HEK293 (cell line): ENCODE results near the gene FRZB.

Source experiments
- CTCF ChIA-PET: fragments of 350-600 bp; formaldehyde crosslinking; extraction: SDS; loops from one replicate; lab custom pipeline; 2021; ENCODE audit warnings: antibody characterized with exemption; lab: Yijun Ruan, JAX
- POLR2A ChIA-PET: fragments of 300-600 bp; formaldehyde crosslinking; extraction: SDS; loops from one replicate; lab custom pipeline; 2020; ENCODE audit warnings: antibody characterized with exemption, inconsistent platforms; lab: Yijun Ruan, JAX
- H3K27ac ChIP-seq: fragments of 200-500 bp; sonication (Bioruptor generic); 2 replicates; pipeline ENCODE4 v1.5.1; 2014; ENCODE audit warnings: low read depth, low read length, control low read depth, inconsistent platforms; ENCODE audit errors: extremely low read depth
- H3K36me3 ChIP-seq, 2 experiments: fragments of 200-500 bp in 1 of 2; sonication (Bioruptor generic) in 1 of 2; 1 replicate in 1 of 2; 2 replicates in 1 of 2; pipeline ENCODE4 v1.5.1; 2014 to 2017; ENCODE audit warnings: inconsistent platforms in 2 of 2, low read length in 2 of 2; ENCODE audit not compliant: control insufficient read depth in 2 of 2, insufficient read depth in 1 of 2
- H3K4me1 ChIP-seq: fragments of 200-500 bp; sonication (Bioruptor generic); 2 replicates; pipeline ENCODE4 v1.5.1; 2014; ENCODE audit warnings: mild to moderate bottlenecking, low read length, inconsistent platforms; ENCODE audit not compliant: control insufficient read depth, insufficient read depth
- H3K4me3 ChIP-seq: 2 replicates; pipeline ENCODE4 v1.5.1; 2011; ENCODE audit warnings: low read depth, mild to moderate bottlenecking, control low read depth, low read length, moderate library complexity
- H3K9me3 ChIP-seq: fragments of 200-500 bp; sonication (Bioruptor generic); 2 replicates; pipeline ENCODE4 v1.5.1; 2014; ENCODE audit warnings: low read depth, low read length, inconsistent platforms; ENCODE audit not compliant: control insufficient read depth, insufficient read depth
- BCL11B ChIP-seq: fragments of 450-650 bp; formaldehyde crosslinking; IDR thresholded peaks from 2 replicates; pipeline ENCODE4 v1.5.1; 2016; ENCODE audit warnings: low read depth, missing biosample characterization, missing genetic modification characterization
- PBX3 ChIP-seq: sonication (generic); formaldehyde crosslinking; IDR thresholded peaks from 2 replicates; pipeline ENCODE4 v1.8.1; 2022; ENCODE audit warnings: mild to moderate bottlenecking, moderate library complexity, missing genetic modification reagents
- PRDM4 ChIP-seq: fragments of 450-650 bp; formaldehyde crosslinking; IDR thresholded peaks from 2 replicates; pipeline ENCODE4 v1.5.1; 2017; ENCODE audit warnings: missing biosample characterization, missing genetic modification characterization
- SP3 ChIP-seq: fragments of 450-650 bp; formaldehyde crosslinking; IDR thresholded peaks from 2 replicates; pipeline ENCODE4 v1.5.1; 2016; ENCODE audit warnings: missing biosample characterization, missing genetic modification characterization
- ZBTB44 ChIP-seq: fragments of 450-650 bp; IDR thresholded peaks from 2 replicates; pipeline ENCODE4 v1.5.1; 2018; ENCODE audit warnings: missing biosample characterization, mild to moderate bottlenecking, missing genetic modification characterization
- ZFHX2 ChIP-seq: fragments of 450-650 bp; formaldehyde crosslinking; conservative IDR thresholded peaks from 2 replicates; pipeline ENCODE4 v1.5.1; 2016; ENCODE audit warnings: missing biosample characterization, missing genetic modification characterization
- ZFP41 ChIP-seq: fragments of 450-650 bp; formaldehyde crosslinking; IDR thresholded peaks from 2 replicates; pipeline ENCODE4 v1.5.1; 2016; ENCODE audit warnings: missing biosample characterization, missing genetic modification characterization, borderline replicate concordance
- ZNF146 ChIP-seq: fragments of 450-650 bp; formaldehyde crosslinking; IDR thresholded peaks from 2 replicates; pipeline ENCODE4 v1.5.1; 2016; ENCODE audit warnings: missing biosample characterization, missing genetic modification characterization
- ZNF248 ChIP-seq: fragments of 450-650 bp; formaldehyde crosslinking; IDR thresholded peaks from 2 replicates; pipeline ENCODE4 v1.5.1; 2017; ENCODE audit warnings: missing biosample characterization, missing genetic modification characterization
- ZNF324 ChIP-seq: fragments of 450-650 bp; formaldehyde crosslinking; IDR thresholded peaks from 2 replicates; pipeline ENCODE4 v1.5.1; 2016; ENCODE audit warnings: missing biosample characterization, missing genetic modification characterization
- ZNF354C ChIP-seq: fragments of 450-650 bp; formaldehyde crosslinking; IDR thresholded peaks from 2 replicates; pipeline ENCODE4 v1.5.1; 2016; ENCODE audit warnings: missing biosample characterization, missing genetic modification characterization, low read depth, borderline replicate concordance
- ZNF394 ChIP-seq: fragments of 450-650 bp; formaldehyde crosslinking; IDR thresholded peaks from 2 replicates; pipeline ENCODE4 v1.5.1; 2016; ENCODE audit warnings: missing biosample characterization, missing genetic modification characterization, mild to moderate bottlenecking, moderate library complexity, borderline replicate concordance
- ZNF426 ChIP-seq: fragments of 450-650 bp; formaldehyde crosslinking; IDR thresholded peaks from 2 replicates; pipeline ENCODE4 v1.5.1; 2017; ENCODE audit warnings: missing biosample characterization, missing genetic modification characterization, mild to moderate bottlenecking, inconsistent platforms, moderate library complexity
- ZNF596 ChIP-seq: fragments of 450-650 bp; IDR thresholded peaks from 2 replicates; pipeline ENCODE4 v1.5.0; 2018; ENCODE audit warnings: missing biosample characterization, mild to moderate bottlenecking, missing genetic modification characterization, moderate library complexity
- ZNF600 ChIP-seq: fragments of 450-650 bp; formaldehyde crosslinking; IDR thresholded peaks from 2 replicates; pipeline ENCODE4 v1.5.1; 2016; ENCODE audit warnings: missing biosample characterization, missing genetic modification characterization
- ZNF639 ChIP-seq: fragments of 450-650 bp; formaldehyde crosslinking; IDR thresholded peaks from 2 replicates; pipeline ENCODE4 v1.5.1; 2016; ENCODE audit warnings: missing biosample characterization, missing genetic modification characterization
- ZNF645 ChIP-seq: fragments of 450-650 bp; formaldehyde crosslinking; IDR thresholded peaks from 2 replicates; pipeline ENCODE4; 2016; ENCODE audit warnings: missing biosample characterization, missing genetic modification characterization
- ZNF660 ChIP-seq: fragments of 450-650 bp; IDR thresholded peaks from 2 replicates; pipeline ENCODE4 v1.5.1; 2018; ENCODE audit warnings: missing biosample characterization, mild to moderate bottlenecking, missing genetic modification characterization
- ZNF664 ChIP-seq: fragments of 450-650 bp; formaldehyde crosslinking; IDR thresholded peaks from 2 replicates; pipeline ENCODE4 v1.5.1; 2016; ENCODE audit warnings: missing biosample characterization, missing genetic modification characterization
- ZNF76 ChIP-seq: fragments of 450-650 bp; formaldehyde crosslinking; IDR thresholded peaks from 2 replicates; pipeline ENCODE4; 2016; ENCODE audit warnings: low read depth, missing biosample characterization, missing genetic modification characterization, borderline replicate concordance
- ZNF768 ChIP-seq: fragments of 450-650 bp; formaldehyde crosslinking; IDR thresholded peaks from 2 replicates; pipeline ENCODE4 v1.5.1; 2018; ENCODE audit warnings: missing biosample characterization, mild to moderate bottlenecking, missing genetic modification characterization
- ZNF785 ChIP-seq: fragments of 450-650 bp; formaldehyde crosslinking; IDR thresholded peaks from 2 replicates; pipeline ENCODE4 v1.5.1; 2016; ENCODE audit warnings: missing biosample characterization, missing genetic modification characterization
- ZXDB ChIP-seq: fragments of 450-650 bp; formaldehyde crosslinking; IDR thresholded peaks from 2 replicates; pipeline ENCODE4 v1.5.1; 2016; ENCODE audit warnings: missing biosample characterization, missing genetic modification characterization

FRZB gene

GRCh38 chr2:182821182-182821581 lies 45.3 kb downstream of the FRZB start:
- Histone ChIP-seq H3K9me3 (no peaks in the 10 kb centered on the region), H3K36me3 (no peaks in the 10 kb centered on the region), H3K27ac (no peak overlapping the region), H3K4me1 (peaks cover 17% of the 10 kb centered on the region), H3K4me3 (no peak overlapping the region)
- ChIA-PET CTCF (interaction anchor here (0.6 kb wide), 1 partner anchor 844 kb away, joined by 3 read pairs; no protein-coding TSS in a partner anchor), POLR2A (interaction anchor here (0.7 kb wide), 1 partner anchor 120 kb away, joined by 3 read pairs; no protein-coding TSS in a partner anchor)
- TF ChIP-seq ZNF394 (tag by site-specific recombination) (0 out of 2 replicates have a peak, but pooled peaks have one; percentile 21), ZNF354C (tag by site-specific recombination) (no peak)

GRCh38 chr2:182819412-182819811 lies 47.0 kb downstream of the FRZB start:
- ChIA-PET POLR2A (interaction anchor here (1.2 to 1.5 kb wide), 2 partner anchors 8 to 47 kb away, joined by 3 to 4 read pairs; partner anchors contain the start of gene FRZB), CTCF (interaction anchor here (0.7 to 1.1 kb wide), 2 partner anchors 9 to 76 kb away, joined by 3 read pairs; no protein-coding TSS in a partner anchor)
- Histone ChIP-seq H3K36me3 (no peaks in the 10 kb centered on the region), H3K27ac (no peak overlapping the region), H3K4me1 (peaks cover 8% of the 10 kb centered on the region; the same call in 1 of the 2 replicates), H3K9me3 (no peaks in the 10 kb centered on the region), H3K4me3 (no peak overlapping the region)
- TF ChIP-seq ZNF426 (tag by site-specific recombination), result no peak
- no peak for TF ChIP-seq ZNF76 (tag by site-specific recombination)

GRCh38 chr2:182818925-182819324 lies 47.5 kb downstream of the FRZB start:
- CTCF ChIA-PET, result interaction anchor here (0.6 to 1.5 kb wide), 4 partner anchors 10 to 75 kb away, joined by 3 to 9 read pairs (median 4); no protein-coding TSS in a partner anchor
- Histone ChIP-seq H3K4me1 (peaks cover 8% of the 10 kb centered on the region; the same call in 1 of the 2 replicates), H3K36me3 (no peaks in the 10 kb centered on the region), H3K4me3 (no peak overlapping the region), H3K9me3 (no peaks in the 10 kb centered on the region), H3K27ac (no peak overlapping the region)
- POLR2A ChIA-PET, result interaction anchor here (1.2 to 1.5 kb wide), 2 partner anchors 9 to 48 kb away, joined by 3 to 4 read pairs; partner anchors contain the start of gene FRZB
- TF ChIP-seq ZFP41 (tag by site-specific recombination), result no peak
- no peak for TF ChIP-seq ZXDB
- peak; percentile 98 for TF ChIP-seq PRDM4
- TF ChIP-seq ZNF639 (tag by site-specific recombination), result no peak
- peak; percentile 96 for TF ChIP-seq ZBTB44
- TF ChIP-seq ZNF596 (tag by site-specific recombination), result no peak; the same call in 1 of the 2 replicates
- no peak for TF ChIP-seq ZNF248 (tag by site-specific recombination)
- no peak for TF ChIP-seq ZFHX2
- TF ChIP-seq ZNF664 (tag by site-specific recombination), result 0 out of 2 replicates have a peak, but pooled peaks have one; percentile 13
- no peak for TF ChIP-seq ZNF785 (tag by site-specific recombination)
- TF ChIP-seq ZNF600 (tag by site-specific recombination), result no peak
- TF ChIP-seq ZNF660 (tag by site-specific recombination), result no peak
- no peak for TF ChIP-seq ZNF645 (tag by site-specific recombination)
- no peak for TF ChIP-seq PBX3 (CRISPR knock-in tag)
- no peak for TF ChIP-seq ZNF768 (tag by site-specific recombination)
- TF ChIP-seq ZNF146 (tag by site-specific recombination), result no peak
- TF ChIP-seq SP3 (tag by site-specific recombination), result no peak
- TF ChIP-seq ZNF324, result no peak
- no peak for TF ChIP-seq BCL11B
